SK-N-SH (cell line): Measurements from ENCODE around the gene B3GNT7. TPM values are rescaled to one million over a fixed set of nuclear protein-coding genes. Genes with fewer than 3 reads are reported as not detected.

Experiments
- CTCF ChIA-PET: fragments of 300-600, 350-600 bp; formaldehyde crosslinking; extraction: SDS; loops from one replicate; lab custom pipeline; 2021; lab: Yijun Ruan, JAX
- POLR2A ChIA-PET: fragments of 350-600 bp; sonication (Branson Sonifier 250); formaldehyde crosslinking; extraction: SDS; loops from one replicate; lab custom pipeline; 2020; ENCODE audit warnings: antibody characterized with exemption, inconsistent platforms; lab: Yijun Ruan, JAX
- DNase-seq: peaks from one replicate; pipeline ENCODE4 v3.0.0; 2012
- H2AFZ ChIP-seq: fragments of 200-600 bp; sonication (generic); 2 replicates; pipeline ENCODE4 v1.8.1; 2016; ENCODE audit warnings: antibody characterized with exemption, mild to moderate bottlenecking, low read depth
- H3F3A ChIP-seq: fragments of 200-600 bp; sonication (generic); replicated peaks from 2 replicates; pipeline ENCODE3; 2016; ENCODE audit warnings: antibody characterized with exemption, mild to moderate bottlenecking; ENCODE audit not compliant: insufficient read depth
- H3K27ac ChIP-seq, 2 experiments: fragments of 200-500 bp in 1 of 2; fragments of 200-600 bp in 1 of 2; sonication (Bioruptor generic) in 1 of 2; sonication (generic), shearing (Covaris generic) in 1 of 2; 2 replicates each; pipeline versions ENCODE4 v1.5.1 to v1.6.1; 2014 to 2016; ENCODE audit warnings: low read depth in 2 of 2, inconsistent platforms in 1 of 2, low read length in 1 of 2, mild to moderate bottlenecking in 1 of 2, mixed read lengths in 1 of 2
- H3K27me3 ChIP-seq: fragments of 200-600 bp; sonication (generic), shearing (Covaris generic); 2 replicates; pipeline ENCODE4 v1.6.1; 2016; ENCODE audit warnings: mixed run types; ENCODE audit not compliant: insufficient read depth
- H3K36me3 ChIP-seq, 2 experiments: fragments of 200-500 bp in 1 of 2; fragments of 200-600 bp in 1 of 2; sonication (Bioruptor generic) in 1 of 2; sonication (generic) in 1 of 2; replicated peaks in 1 of 2; 2 replicates each; pipeline versions ENCODE3 to v1.5.1; 2014 to 2016; ENCODE audit warnings: low read length in 1 of 2, mild to moderate bottlenecking in 1 of 2; ENCODE audit not compliant: insufficient read depth in 2 of 2, control insufficient read depth in 1 of 2
- H3K4me1 ChIP-seq, 2 experiments: fragments of 200-500 bp in 1 of 2; fragments of 200-600 bp in 1 of 2; sonication (Bioruptor generic) in 1 of 2; sonication (generic), shearing (Covaris generic) in 1 of 2; 2 replicates each; pipeline versions ENCODE4 v1.5.1 to v1.6.1; 2014 to 2016; ENCODE audit warnings: low read depth in 1 of 2, low read length in 1 of 2, mixed run types in 1 of 2; ENCODE audit not compliant: insufficient read depth in 2 of 2, control insufficient read depth in 1 of 2
- H3K4me2 ChIP-seq: fragments of 200-600 bp; sonication (generic), shearing (Covaris generic); 2 replicates; pipeline ENCODE4 v1.6.1; 2017; ENCODE audit warnings: mixed run types
- H3K4me3 ChIP-seq, 2 experiments: fragments of 200-500 bp in 1 of 2; fragments of 200-600 bp in 1 of 2; sonication (Bioruptor generic) in 1 of 2; sonication (generic), shearing (Covaris generic) in 1 of 2; 2 replicates each; pipeline versions ENCODE4 v1.5.1 to v1.8.1; 2014 to 2016; ENCODE audit warnings: low read depth in 2 of 2, inconsistent platforms in 1 of 2, low read length in 1 of 2, mild to moderate bottlenecking in 1 of 2, mixed read lengths in 1 of 2, moderate library complexity in 1 of 2
- H3K79me2 ChIP-seq: fragments of 200-600 bp; sonication (generic); 2 replicates; pipeline ENCODE4 v1.8.1; 2017; ENCODE audit warnings: mild to moderate bottlenecking; ENCODE audit not compliant: insufficient read depth
- H3K9ac ChIP-seq: fragments of 200-600 bp; sonication (generic); 2 replicates; pipeline ENCODE4 v1.6.1; 2017; ENCODE audit warnings: mixed run types
- H3K9me2 ChIP-seq: fragments of 200-600 bp; sonication (generic); 2 replicates; pipeline ENCODE4 v1.6.1; 2017; ENCODE audit warnings: mixed run types
- H3K9me3 ChIP-seq: fragments of 200-600 bp; sonication (generic); 2 replicates; pipeline ENCODE4 v1.6.1; 2017; ENCODE audit warnings: mixed run types, mild to moderate bottlenecking, moderate library complexity
- H4K20me1 ChIP-seq: fragments of 200-600 bp; sonication (generic); 2 replicates; pipeline ENCODE4 v1.6.1; 2017; ENCODE audit warnings: mild to moderate bottlenecking, mixed run types; ENCODE audit not compliant: insufficient read depth
- ELF1 ChIP-seq: IDR thresholded peaks from 2 replicates; pipeline ENCODE4 v1.4.0; 2012
- FOSL2 ChIP-seq: IDR thresholded peaks from 2 replicates; pipeline ENCODE4 v1.4.0; 2012; ENCODE audit warnings: low read depth, mild to moderate bottlenecking, moderate library complexity, borderline replicate concordance
- FOXM1 ChIP-seq: IDR thresholded peaks from 2 replicates; pipeline ENCODE4 v1.4.0; 2012; ENCODE audit warnings: low read depth, mild to moderate bottlenecking
- GATA2 ChIP-seq: sonication (generic); formaldehyde crosslinking; IDR thresholded peaks from 2 replicates; pipeline ENCODE4 v1.5.0; 2020; ENCODE audit warnings: mild to moderate bottlenecking, missing genetic modification reagents
- MXI1 ChIP-seq: IDR thresholded peaks from 2 replicates; pipeline ENCODE4 v1.6.1; 2012; ENCODE audit warnings: mild to moderate bottlenecking, low read depth, low read length, improper control_type of control experiment
- NFIC ChIP-seq: IDR thresholded peaks from 2 replicates; pipeline ENCODE4 v1.4.0; 2012; ENCODE audit warnings: borderline replicate concordance
- PBX3 ChIP-seq: IDR thresholded peaks from 2 replicates; pipeline ENCODE4; 2012
- RAD21 ChIP-seq: IDR thresholded peaks from 2 replicates; pipeline ENCODE4 v1.6.1; 2012; ENCODE audit warnings: mild to moderate bottlenecking, low read length
- RCOR1 ChIP-seq: fragments of 150-350 bp; IDR thresholded peaks from 2 replicates; pipeline ENCODE4 v1.6.1; 2017; ENCODE audit warnings: antibody characterized with exemption, low read length
- REST ChIP-seq: IDR thresholded peaks from 2 replicates; pipeline ENCODE4 v1.6.1; 2012; ENCODE audit warnings: mild to moderate bottlenecking, low read depth, low read length, moderate library complexity
- RXRA ChIP-seq: IDR thresholded peaks from 2 replicates; pipeline ENCODE4 v1.4.0; 2012; ENCODE audit warnings: low read depth, mild to moderate bottlenecking, borderline replicate concordance
- SMC3 ChIP-seq: IDR thresholded peaks from 2 replicates; pipeline ENCODE4 v1.6.1; 2012; ENCODE audit warnings: low read depth, low read length, improper control_type of control experiment
- TAF1 ChIP-seq: IDR thresholded peaks from 2 replicates; pipeline ENCODE4 v1.6.1; 2012; ENCODE audit warnings: low read depth, mild to moderate bottlenecking, low read length, moderate library complexity, borderline replicate concordance
- TEAD4 ChIP-seq: IDR thresholded peaks from 2 replicates; pipeline ENCODE4 v1.4.0; 2012; ENCODE audit warnings: mild to moderate bottlenecking, borderline replicate concordance; ENCODE audit not compliant: insufficient read depth
- USF2 ChIP-seq: fragments of 150-350 bp; IDR thresholded peaks from 2 replicates; pipeline ENCODE4 v1.6.1; 2017; ENCODE audit warnings: antibody characterized with exemption, low read length, low read depth, borderline replicate concordance
- WGBS: methylation state at CpG from one replicate; pipeline ENCODE4 v1.1.6; 2017; ENCODE audit warnings: low lambda C conversion rate; 5-methylcytosine and 5-hydroxymethylcytosine counted together
- polyA plus RNA-seq, 3 experiments: library from polyadenylated mRNA; depleted of rRNA; stranded (reverse); fragments of >200 nt; gene quantifications; 2 replicates each; pipeline ENCODE4 v1.2.3, GENCODE V29; 2012
- TF ChIP-seq, protein P1 (sequence below): IDR thresholded peaks from 2 replicates; pipeline ENCODE4 v1.4.0; 2012; ENCODE audit warnings: low read depth, borderline replicate concordance
- TF ChIP-seq, protein P2 (sequence below): IDR thresholded peaks from 2 replicates; pipeline ENCODE4 v1.4.0; 2012; ENCODE audit warnings: low read depth
- TF ChIP-seq, protein P3 (sequence below): fragments of 200-600 bp; sonication (generic); IDR thresholded peaks from 2 replicates; pipeline ENCODE4 v1.6.1; 2017; ENCODE audit warnings: antibody characterized with exemption, mild to moderate bottlenecking, moderate library complexity

B3GNT7 gene
- polyA plus RNA-seq, 1 of the 3 experiments (the other 2 are of a cell fraction), result 0.12 TPM

GRCh38 chr2:231449503-231450054, 54.1 kb downstream of the B3GNT7 start:
- no peaks in the 10 kb centered on the region for H4K20me1 ChIP-seq
- TF ChIP-seq GATA2 (CRISPR knock-in tag), result no peak
- no peak for TF ChIP-seq RCOR1
- TF ChIP-seq ELF1, result no peak
- no peak for TF ChIP-seq TAF1
- no peak for TF ChIP-seq MXI1
- no peak for TF ChIP-seq USF2
- TF ChIP-seq REST, result no peak
- TF ChIP-seq, protein P1, sequence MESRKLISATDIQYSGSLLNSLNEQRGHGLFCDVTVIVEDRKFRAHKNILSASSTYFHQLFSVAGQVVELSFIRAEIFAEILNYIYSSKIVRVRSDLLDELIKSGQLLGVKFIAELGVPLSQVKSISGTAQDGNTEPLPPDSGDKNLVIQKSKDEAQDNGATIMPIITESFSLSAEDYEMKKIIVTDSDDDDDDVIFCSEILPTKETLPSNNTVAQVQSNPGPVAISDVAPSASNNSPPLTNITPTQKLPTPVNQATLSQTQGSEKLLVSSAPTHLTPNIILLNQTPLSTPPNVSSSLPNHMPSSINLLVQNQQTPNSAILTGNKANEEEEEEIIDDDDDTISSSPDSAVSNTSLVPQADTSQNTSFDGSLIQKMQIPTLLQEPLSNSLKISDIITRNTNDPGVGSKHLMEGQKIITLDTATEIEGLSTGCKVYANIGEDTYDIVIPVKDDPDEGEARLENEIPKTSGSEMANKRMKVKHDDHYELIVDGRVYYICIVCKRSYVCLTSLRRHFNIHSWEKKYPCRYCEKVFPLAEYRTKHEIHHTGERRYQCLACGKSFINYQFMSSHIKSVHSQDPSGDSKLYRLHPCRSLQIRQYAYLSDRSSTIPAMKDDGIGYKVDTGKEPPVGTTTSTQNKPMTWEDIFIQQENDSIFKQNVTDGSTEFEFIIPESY, result no peak
- TF ChIP-seq, protein P2, sequence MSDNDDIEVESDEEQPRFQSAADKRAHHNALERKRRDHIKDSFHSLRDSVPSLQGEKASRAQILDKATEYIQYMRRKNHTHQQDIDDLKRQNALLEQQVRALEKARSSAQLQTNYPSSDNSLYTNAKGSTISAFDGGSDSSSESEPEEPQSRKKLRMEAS, result no peak
- no peak for TF ChIP-seq NFIC
- no peak for TF ChIP-seq RXRA
- TF ChIP-seq TEAD4, result no peak
- TF ChIP-seq PBX3, result no peak
- no peak for TF ChIP-seq FOXM1
- TF ChIP-seq, protein P3, sequence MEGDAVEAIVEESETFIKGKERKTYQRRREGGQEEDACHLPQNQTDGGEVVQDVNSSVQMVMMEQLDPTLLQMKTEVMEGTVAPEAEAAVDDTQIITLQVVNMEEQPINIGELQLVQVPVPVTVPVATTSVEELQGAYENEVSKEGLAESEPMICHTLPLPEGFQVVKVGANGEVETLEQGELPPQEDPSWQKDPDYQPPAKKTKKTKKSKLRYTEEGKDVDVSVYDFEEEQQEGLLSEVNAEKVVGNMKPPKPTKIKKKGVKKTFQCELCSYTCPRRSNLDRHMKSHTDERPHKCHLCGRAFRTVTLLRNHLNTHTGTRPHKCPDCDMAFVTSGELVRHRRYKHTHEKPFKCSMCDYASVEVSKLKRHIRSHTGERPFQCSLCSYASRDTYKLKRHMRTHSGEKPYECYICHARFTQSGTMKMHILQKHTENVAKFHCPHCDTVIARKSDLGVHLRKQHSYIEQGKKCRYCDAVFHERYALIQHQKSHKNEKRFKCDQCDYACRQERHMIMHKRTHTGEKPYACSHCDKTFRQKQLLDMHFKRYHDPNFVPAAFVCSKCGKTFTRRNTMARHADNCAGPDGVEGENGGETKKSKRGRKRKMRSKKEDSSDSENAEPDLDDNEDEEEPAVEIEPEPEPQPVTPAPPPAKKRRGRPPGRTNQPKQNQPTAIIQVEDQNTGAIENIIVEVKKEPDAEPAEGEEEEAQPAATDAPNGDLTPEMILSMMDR, result no peak
- TF ChIP-seq FOSL2, result no peak
- TF ChIP-seq SMC3, result no peak
- TF ChIP-seq RAD21, result no peak
- no peaks in the 10 kb centered on the region for H3K4me1 ChIP-seq
- H3K27me3 ChIP-seq, result no peaks in the 10 kb centered on the region
- no peak overlapping the region for H2AFZ ChIP-seq
- no peaks in the 10 kb centered on the region for H3K9me2 ChIP-seq
- peaks cover 3% of the 10 kb centered on the region; the same call in 1 of the 2 replicates for H3K9me3 ChIP-seq
- 88% methylated on average over 4 of the region's 4 CpGs for WGBS
- H3K4me3 ChIP-seq, result no peak overlapping the region
- CTCF ChIA-PET, result interaction anchor here (6.3 kb wide), 1 partner anchor 222 kb away, joined by 115 read pairs; no protein-coding TSS in a partner anchor
- DNase-seq, result no peak
- POLR2A ChIA-PET, result no interaction called here
- H3K9ac ChIP-seq, result no peak overlapping the region
- H3K4me2 ChIP-seq, result no peak overlapping the region
- peaks cover 35% of the 10 kb centered on the region for H3F3A ChIP-seq
- no peaks in the 10 kb centered on the region for H3K79me2 ChIP-seq
- peaks cover 15 to 18% of the 10 kb centered on the region in 2 experiments for H3K36me3 ChIP-seq
- no peak overlapping the region for H3K27ac ChIP-seq
